Nephron progenitor cell (in vitro differentiated cells): ENCODE measurements around the gene OLA1.

Source experiments
- DNase-seq: peaks from one replicate; pipeline ENCODE4 v3.0.0; 2021
- H3K27ac Mint-ChIP-seq: 2 replicates; pipeline ENCODE4 v1.8.0; 2021; ENCODE audit warnings: mild to moderate bottlenecking, moderate library complexity, mixed read lengths
- H3K27me3 Mint-ChIP-seq: 2 replicates; pipeline ENCODE4 v1.8.0; 2021; ENCODE audit warnings: mild to moderate bottlenecking, low read depth, mixed read lengths; ENCODE audit not compliant: poor library complexity
- H3K36me3 Mint-ChIP-seq: 2 replicates; pipeline ENCODE4 v1.8.0; 2021; ENCODE audit warnings: low read depth, mixed read lengths
- H3K4me1 Mint-ChIP-seq: 2 replicates; pipeline ENCODE4 v1.8.0; 2021; ENCODE audit warnings: mixed read lengths
- H3K4me3 Mint-ChIP-seq: 2 replicates; pipeline ENCODE4 v1.8.0; 2021; ENCODE audit warnings: mild to moderate bottlenecking, moderate library complexity, mixed read lengths
- H3K9me3 Mint-ChIP-seq: 2 replicates; pipeline ENCODE4 v1.8.0; 2021; ENCODE audit warnings: mild to moderate bottlenecking, moderate library complexity, mixed read lengths
- CTCF ChIP-seq: fragments of 200-600 bp; sonication (generic); IDR thresholded peaks from 2 replicates; pipeline ENCODE4 v1.5.0; 2021; ENCODE audit warnings: antibody characterized with exemption

Gene OLA1

GRCh38 chr2:174108579-174108978 lies 139.8 kb downstream of the OLA1 start:
- DNase-seq = no peak
- TF ChIP-seq CTCF = no peak
- H3K4me3 Mint-ChIP-seq = no peak overlapping the region
- H3K4me1 Mint-ChIP-seq = no peaks in the 10 kb centered on the region
- no peak overlapping the region for H3K27ac Mint-ChIP-seq
- H3K9me3 Mint-ChIP-seq = no peaks in the 10 kb centered on the region
- H3K27me3 Mint-ChIP-seq = no peaks in the 10 kb centered on the region
- H3K36me3 Mint-ChIP-seq = no peaks in the 10 kb centered on the region

- no peak for DNase-seq
Measured at GRCh38 chr2:174106736-174107135, 141.6 kb downstream of the OLA1 start.

GRCh38 chr2:174094542-174094941 lies 153.8 kb downstream of the OLA1 start:
- Mint-ChIP-seq H3K36me3 (peaks cover 17% of the 10 kb centered on the region), H3K27ac (peak overlapping the region; percentile 7), H3K4me3 (no peak overlapping the region), H3K4me1 (no peaks in the 10 kb centered on the region), H3K27me3 (no peaks in the 10 kb centered on the region), H3K9me3 (no peaks in the 10 kb centered on the region)
- no peak for TF ChIP-seq CTCF
- DNase-seq = no peak

More at GRCh38 chr2:174106736-174107135, 141.6 kb downstream of the OLA1 start:
- no peaks in the 10 kb centered on the region for H3K36me3 Mint-ChIP-seq
- no peak overlapping the region for H3K4me3 Mint-ChIP-seq
- H3K27ac Mint-ChIP-seq = no peak overlapping the region
- no peaks in the 10 kb centered on the region for H3K27me3 Mint-ChIP-seq
- H3K4me1 Mint-ChIP-seq = no peaks in the 10 kb centered on the region
- H3K9me3 Mint-ChIP-seq = no peaks in the 10 kb centered on the region
- no peak for TF ChIP-seq CTCF

GRCh38 chr2:174090476-174090875 lies 157.9 kb downstream of the OLA1 start:
- DNase-seq = no peak
- Mint-ChIP-seq H3K9me3 (peaks cover 24% of the 10 kb centered on the region), H3K27me3 (no peaks in the 10 kb centered on the region), H3K27ac (no peak overlapping the region), H3K4me1 (no peaks in the 10 kb centered on the region), H3K4me3 (no peak overlapping the region), H3K36me3 (peaks cover 40% of the 10 kb centered on the region)
- TF ChIP-seq CTCF = no peak

GRCh38 chr2:174088706-174089460 lies 159.4 kb downstream of the OLA1 start:
- no peak overlapping the region for H3K27ac Mint-ChIP-seq
- no peak for DNase-seq
- H3K27me3 Mint-ChIP-seq = no peaks in the 10 kb centered on the region
- TF ChIP-seq CTCF = no peak
- H3K4me1 Mint-ChIP-seq = no peaks in the 10 kb centered on the region
- no peak overlapping the region for H3K4me3 Mint-ChIP-seq
- peaks cover 24% of the 10 kb centered on the region for H3K9me3 Mint-ChIP-seq
- H3K36me3 Mint-ChIP-seq = peaks cover 33% of the 10 kb centered on the region

- no peaks in the 10 kb centered on the region for H3K27me3 Mint-ChIP-seq
- H3K36me3 Mint-ChIP-seq = peaks cover 33% of the 10 kb centered on the region
- DNase-seq = no peak
- no peak overlapping the region for H3K27ac Mint-ChIP-seq
- H3K4me3 Mint-ChIP-seq = no peak overlapping the region
- H3K9me3 Mint-ChIP-seq = peaks cover 24% of the 10 kb centered on the region
- H3K4me1 Mint-ChIP-seq = no peaks in the 10 kb centered on the region
- no peak for TF ChIP-seq CTCF
Measured at GRCh38 chr2:174086708-174087107, 161.6 kb downstream of the OLA1 start.
